Urinary bladder (tissue), 4 donors: Measurements from ENCODE around the gene IZUMO4. TPM values are rescaled to one million over a fixed set of nuclear protein-coding genes. Genes with fewer than 3 reads are reported as not detected.

ENCODE experiments used
- DNase-seq: peaks from one replicate; pipeline ENCODE4 v3.0.0-alpha.2; 2015; ENCODE audit errors: extremely low spot score
- H3K27ac ChIP-seq: one replicate; pipeline ENCODE4 v1.5.1; 2013; ENCODE audit warnings: low read depth, mild to moderate bottlenecking, moderate library complexity
- H3K36me3 ChIP-seq: one replicate; pipeline ENCODE4 v1.6.1; 2013; ENCODE audit warnings: mild to moderate bottlenecking, moderate library complexity; ENCODE audit not compliant: insufficient read depth
- H3K4me1 ChIP-seq: one replicate; pipeline ENCODE4 v1.6.1; 2013; ENCODE audit warnings: mild to moderate bottlenecking, moderate library complexity; ENCODE audit not compliant: insufficient read depth
- H3K4me3 ChIP-seq: one replicate; pipeline ENCODE4 v1.5.1; 2013; ENCODE audit warnings: low read depth, low read length
- WGBS: extraction: QIAGEN DNeasy Blood & Tissue Kit; methylation state at CpG from one replicate; pipeline ENCODE4 v1.1.7; 2013; 5-methylcytosine and 5-hydroxymethylcytosine counted together
- polyA plus RNA-seq: library from polyadenylated mRNA; stranded (reverse); fragments of 200-250 nt; gene quantifications from one replicate; pipeline ENCODE4 v1.2.3, GENCODE V29; 2013
- total RNA-seq: library from RNA; depleted of rRNA; stranded (reverse); fragments of >200 nt; gene quantifications from one replicate; pipeline ENCODE4 v1.2.3, GENCODE V29; 2014
- donor health status: healthy with polysubstance abuse.
- donor health status: healthy.

IZUMO4 gene
- total and polyA plus RNA-seq, 2 donors: 1.5 to 9.2 TPM

DNA sequence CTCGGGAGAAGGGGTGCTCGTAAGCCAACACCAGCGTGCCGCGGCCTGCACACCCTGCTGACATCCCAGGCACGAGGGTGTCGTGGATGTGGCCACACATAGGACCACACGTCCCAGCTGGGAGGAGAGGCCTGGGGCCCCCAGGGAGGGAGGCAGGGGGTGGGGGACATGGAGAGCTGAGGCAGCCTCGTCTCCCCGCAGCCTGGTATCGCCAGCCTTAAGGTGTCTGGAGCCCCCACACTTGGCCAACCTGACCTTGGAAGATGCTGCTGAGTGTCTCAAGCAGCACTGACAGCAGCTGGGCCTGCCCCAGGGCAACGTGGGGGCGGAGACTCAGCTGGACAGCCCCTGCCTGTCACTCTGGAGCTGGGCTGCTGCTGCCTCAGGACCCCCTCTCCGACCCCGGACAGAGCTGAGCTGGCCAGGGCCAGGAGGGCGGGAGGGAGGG lies 2.4 kb downstream of the IZUMO4 start:
- H3K27ac ChIP-seq: no peak overlapping the region
- no peaks in the 10 kb centered on the region for H3K4me1 ChIP-seq
- DNase-seq: no peak
- no peaks in the 10 kb centered on the region for H3K36me3 ChIP-seq
- WGBS: 69% methylated on average over 16 of the region's 16 CpGs
- H3K4me3 ChIP-seq: no peak overlapping the region

DNA sequence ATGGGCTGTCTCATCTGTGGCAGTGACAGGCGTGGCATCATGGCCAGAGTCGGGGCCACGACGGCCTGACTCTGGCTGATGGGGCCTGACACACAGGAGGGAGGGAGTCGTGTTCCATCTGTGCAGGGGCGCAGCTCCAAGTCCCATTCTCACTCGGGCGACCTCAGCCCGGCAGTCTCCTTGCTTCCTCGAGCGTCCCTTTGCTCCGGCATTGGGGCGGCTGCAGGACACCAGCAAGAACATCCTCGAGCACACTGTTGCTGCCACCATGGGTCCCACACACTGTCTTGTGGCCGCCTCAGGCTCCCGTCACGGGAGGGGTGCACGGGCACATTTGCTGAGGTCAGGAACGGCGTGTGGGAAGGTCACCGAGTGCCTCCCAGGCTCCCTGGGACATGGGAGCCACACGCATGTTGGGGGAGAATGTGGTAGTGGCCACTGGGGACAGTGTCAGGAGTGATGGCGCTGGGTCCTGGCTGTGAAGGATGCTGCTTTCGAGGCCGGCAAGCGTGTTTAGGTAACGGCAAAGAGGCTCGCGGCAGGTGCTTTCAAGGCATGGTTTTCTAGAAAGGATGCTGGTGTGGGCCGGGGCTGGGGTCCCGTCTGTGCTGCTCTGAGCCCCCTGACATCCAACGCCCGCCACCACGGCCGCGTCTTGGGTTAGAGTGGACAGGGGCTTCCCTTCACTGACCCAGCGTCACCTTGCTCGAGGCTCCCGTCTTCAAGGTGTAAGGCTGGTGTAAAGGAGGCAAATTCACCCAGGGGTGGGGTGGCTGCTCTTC lies 3.4 kb downstream of the IZUMO4 start:
- 86% methylated on average over 39 of the region's 39 CpGs for WGBS
- Histone ChIP-seq H3K4me3 (no peak overlapping the region), H3K4me1 (no peaks in the 10 kb centered on the region), H3K36me3 (no peaks in the 10 kb centered on the region), H3K27ac (no peak overlapping the region)
- DNase-seq: no peak

DNA sequence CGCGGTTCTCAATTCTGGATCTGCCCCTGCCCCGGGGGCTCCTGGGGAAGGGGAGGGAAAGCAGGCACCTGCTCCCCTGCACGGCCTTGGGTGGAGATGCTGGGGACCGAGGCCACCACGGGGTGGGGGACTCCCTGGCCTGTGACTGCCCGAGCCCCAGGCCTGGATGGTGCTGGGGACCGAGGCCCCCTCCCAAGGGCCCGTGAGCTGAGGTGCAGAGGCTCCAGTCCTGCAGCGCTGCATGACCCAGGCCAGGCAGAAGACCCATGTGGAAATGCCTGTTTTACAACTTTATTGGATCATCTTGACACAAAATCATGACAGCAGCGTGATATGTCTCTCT lies 4.0 kb downstream of the IZUMO4 start:
- 93% methylated on average over 11 of the region's 11 CpGs for WGBS

DNA sequence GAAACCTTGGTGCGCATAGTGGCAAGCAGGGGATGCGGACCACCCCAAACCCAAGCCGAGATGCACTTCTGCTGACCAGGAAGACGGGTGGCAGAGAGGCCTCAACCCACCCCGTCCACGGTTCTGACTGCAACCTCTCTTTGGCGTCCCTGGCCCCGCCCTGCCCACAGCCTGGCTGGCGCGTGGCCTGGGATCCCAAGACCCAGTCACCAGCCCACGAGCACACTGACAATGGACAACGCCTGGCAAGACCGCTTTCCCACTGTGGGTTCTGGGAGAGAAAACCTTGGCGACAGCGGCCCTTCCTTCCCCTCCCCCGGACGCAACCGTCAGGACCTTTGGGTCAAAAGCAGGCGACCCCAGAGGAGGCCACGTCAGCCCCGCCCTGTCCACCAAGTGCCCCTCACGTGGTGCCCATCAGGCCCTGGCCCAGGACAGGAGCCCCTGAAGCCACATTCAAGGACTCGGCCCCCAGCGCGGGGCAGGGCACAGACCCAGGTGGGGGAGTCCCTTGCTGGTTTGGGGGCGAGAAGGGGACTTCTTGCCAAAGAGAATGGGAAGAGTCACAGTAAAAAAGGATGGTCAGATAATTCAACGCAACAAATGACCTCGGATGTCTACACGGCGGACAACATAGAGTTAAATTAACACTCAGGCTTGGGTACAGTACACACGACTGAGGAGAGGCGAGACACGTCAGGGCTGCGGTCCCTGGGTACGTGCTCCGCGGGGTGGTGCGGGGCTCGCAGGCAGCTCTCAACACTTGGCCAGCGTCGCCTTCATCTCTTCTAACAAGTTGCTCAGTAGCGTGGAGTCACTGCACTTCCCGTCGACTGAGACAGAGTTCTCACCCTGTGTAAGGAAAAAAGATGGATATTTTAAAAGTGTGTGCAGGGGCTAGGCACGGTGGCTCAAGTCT lies 5.0 kb downstream of the IZUMO4 start:
- WGBS: 90% methylated on average over 45 of the region's 45 CpGs
- H3K4me3 ChIP-seq: no peak overlapping the region
- H3K36me3 ChIP-seq: peaks cover 3% of the 10 kb centered on the region
- no peaks in the 10 kb centered on the region for H3K4me1 ChIP-seq
- no peak for DNase-seq
- no peak overlapping the region for H3K27ac ChIP-seq

More for the DNA sequence above, 4.0 kb downstream of the IZUMO4 start:
- Histone ChIP-seq H3K4me1 (no peaks in the 10 kb centered on the region), H3K36me3 (peaks cover 1% of the 10 kb centered on the region), H3K27ac (no peak overlapping the region), H3K4me3 (no peak overlapping the region)
- no peak for DNase-seq

DNA sequence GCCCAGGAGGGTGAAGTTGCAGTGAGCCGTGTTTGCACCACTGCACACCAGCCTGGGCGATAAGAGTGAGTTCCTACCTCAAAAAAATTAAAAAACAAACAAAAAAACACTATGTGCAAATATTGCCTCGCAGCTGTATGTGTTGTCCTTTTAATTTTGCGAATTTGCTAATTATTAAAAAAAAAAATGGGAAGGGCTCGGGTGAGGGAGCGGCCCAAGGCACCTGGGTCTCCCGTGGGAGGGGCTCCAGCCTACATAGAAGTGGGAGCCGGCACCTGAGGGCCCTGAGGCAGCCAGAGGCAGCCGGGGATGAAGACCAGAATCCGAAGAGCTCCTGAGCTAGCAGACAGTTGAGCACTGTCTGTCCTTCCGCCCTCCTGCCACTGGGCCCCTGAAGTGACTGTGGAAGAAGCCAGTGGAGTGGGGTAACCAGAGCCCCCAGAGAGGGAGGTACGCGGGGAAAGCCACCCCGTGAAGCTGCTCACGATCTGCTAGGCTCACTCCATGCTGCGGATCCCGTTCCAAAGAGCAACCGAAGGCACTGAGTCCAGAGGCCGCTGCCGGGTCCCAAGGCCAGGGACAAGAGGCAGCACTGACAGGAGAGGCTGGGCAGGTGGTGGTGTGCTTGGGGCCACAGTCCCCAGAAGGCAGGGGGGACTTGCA lies 6.5 kb downstream of the IZUMO4 start:
- Histone ChIP-seq H3K4me3 (no peak overlapping the region), H3K27ac (no peak overlapping the region), H3K4me1 (no peaks in the 10 kb centered on the region), H3K36me3 (peaks cover 3% of the 10 kb centered on the region)
- DNase-seq: no peak
- WGBS: 90% methylated on average over 20 of the region's 20 CpGs

DNA sequence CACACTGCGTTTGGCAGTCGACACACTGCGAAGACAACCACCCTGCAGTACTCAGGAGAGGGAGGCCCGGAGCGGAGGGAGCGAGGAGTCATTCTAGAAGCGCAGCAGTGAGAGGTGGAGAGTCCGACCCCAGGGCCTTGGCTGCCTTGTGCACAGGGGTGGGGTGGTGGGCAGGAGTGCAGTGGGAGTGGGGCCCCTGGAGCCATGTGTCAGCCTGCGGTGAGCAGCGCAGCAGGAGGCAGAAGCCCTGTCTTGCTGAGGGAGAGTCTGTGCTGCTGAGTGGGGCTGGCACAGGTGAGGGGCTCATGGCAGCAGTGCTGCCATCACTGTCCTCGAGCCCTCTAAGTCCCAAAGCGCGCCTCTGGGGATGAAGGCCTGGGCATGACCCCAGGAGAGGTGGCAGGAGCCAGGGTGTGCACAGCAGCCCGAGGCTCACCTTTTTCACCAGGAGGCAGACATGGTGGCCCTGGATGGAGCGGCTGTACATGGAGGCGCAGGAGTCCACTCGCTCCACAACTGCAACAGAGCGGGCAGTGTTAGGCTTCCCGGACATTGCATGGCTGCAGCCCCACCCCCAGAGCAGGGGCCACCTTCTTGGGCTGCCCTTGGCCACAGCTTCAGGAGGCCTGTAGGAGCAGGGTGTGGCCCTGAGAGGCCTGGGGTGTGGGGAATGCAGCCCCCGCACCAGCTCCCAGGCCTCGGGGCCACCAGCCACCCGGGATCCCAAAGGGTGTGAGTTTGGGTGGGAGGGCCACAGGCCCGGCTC lies 11.7 kb downstream of the IZUMO4 start:
- WGBS: 92% methylated on average over 23 of the region's 23 CpGs
- Histone ChIP-seq H3K36me3 (peaks cover 18% of the 10 kb centered on the region), H3K4me3 (no peak overlapping the region), H3K4me1 (no peaks in the 10 kb centered on the region), H3K27ac (no peak overlapping the region)
- DNase-seq: no peak

DNA sequence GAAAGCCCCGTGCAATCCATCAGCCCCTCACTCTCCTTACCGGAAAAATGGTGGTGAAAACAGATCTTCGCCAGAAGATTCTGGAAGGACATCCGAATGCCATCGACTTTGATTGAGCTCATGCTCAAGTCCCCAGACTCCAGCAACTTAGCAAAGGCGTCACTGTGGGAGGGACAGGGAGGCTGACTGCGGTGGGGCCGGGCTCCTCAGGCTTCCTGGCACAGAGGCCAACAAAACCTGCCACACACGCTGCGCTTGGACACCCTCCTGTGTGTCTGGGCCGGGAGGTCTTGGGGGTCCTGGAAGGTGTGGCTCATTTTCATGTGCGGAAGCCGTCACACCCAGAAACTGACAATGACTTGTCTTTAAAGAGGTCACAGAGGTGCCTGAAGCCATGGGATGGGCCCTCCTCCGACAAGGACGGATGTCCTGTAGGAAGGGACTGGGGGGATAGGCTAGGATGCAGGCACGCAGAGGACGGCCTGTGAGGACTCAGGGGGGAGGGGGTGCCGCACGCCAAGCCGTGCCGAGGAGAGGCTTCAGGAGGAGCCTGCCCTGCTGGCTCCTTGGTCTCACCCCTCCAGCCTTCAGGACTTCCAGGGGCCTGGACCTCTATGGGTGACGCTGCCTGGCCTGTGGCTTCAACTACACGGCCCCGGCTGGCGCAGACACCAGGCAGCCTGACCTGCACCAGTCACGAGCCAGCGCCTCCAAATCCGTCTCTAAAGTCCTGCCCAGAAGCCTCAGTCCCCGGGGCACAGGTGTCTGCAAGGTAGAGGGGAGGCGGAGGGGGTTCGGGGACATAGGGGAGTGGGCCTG lies 12.5 kb downstream of the IZUMO4 start:
- Histone ChIP-seq H3K27ac (no peak overlapping the region), H3K36me3 (peaks cover 18% of the 10 kb centered on the region), H3K4me3 (no peak overlapping the region), H3K4me1 (no peaks in the 10 kb centered on the region)
- WGBS: 88% methylated on average over 31 of the region's 31 CpGs
- no peak for DNase-seq

DNA sequence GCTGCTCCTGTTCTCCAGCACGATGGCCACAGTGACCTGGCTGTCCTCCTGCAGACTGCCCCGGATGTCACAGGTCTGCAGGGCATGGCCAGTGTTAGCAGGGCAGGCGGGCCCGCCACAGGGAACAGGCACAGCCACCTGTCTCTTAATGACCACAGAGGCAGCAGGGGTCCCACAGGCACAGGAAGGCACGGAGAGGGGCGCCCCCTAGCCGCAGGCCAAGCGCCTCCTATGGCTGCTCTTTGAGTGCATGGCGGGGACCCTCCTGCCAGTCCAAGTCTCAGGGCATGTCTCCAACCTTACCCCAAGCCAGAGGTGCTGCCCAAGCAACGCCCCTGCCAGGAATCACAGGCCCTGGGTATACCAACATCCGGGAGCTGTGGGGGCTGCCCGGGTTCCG lies 14.1 kb downstream of the IZUMO4 start:
- WGBS: 86% methylated on average over 13 of the region's 13 CpGs
- DNase-seq: no peak
- Histone ChIP-seq H3K4me3 (no peak overlapping the region), H3K4me1 (no peaks in the 10 kb centered on the region), H3K36me3 (peaks cover 23% of the 10 kb centered on the region), H3K27ac (no peak overlapping the region)

DNA sequence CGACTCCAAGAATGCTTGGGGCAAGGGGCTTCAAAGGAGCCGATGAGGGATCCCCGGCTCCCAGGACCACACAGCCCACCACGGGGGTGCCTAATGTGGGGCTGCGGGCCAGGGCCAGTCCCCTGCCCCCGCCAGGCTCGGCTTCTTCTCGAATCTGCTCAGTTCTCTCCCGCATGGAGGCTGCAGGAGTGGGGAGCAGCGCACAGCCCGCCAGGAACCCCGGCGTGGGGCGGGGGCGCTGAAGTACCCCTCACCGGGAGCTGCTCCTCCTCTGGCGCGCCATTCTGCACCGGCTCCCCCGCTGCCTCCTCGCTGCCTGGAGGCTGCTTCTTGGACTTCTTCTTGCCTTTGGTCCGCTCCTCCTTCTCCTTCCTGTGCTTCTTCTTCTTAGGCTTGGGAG lies 14.7 kb downstream of the IZUMO4 start:
- no peak overlapping the region for H3K4me3 ChIP-seq
- 96% methylated on average over 22 of the region's 22 CpGs for WGBS
- peaks cover 27% of the 10 kb centered on the region for H3K36me3 ChIP-seq
- no peak for DNase-seq
- H3K27ac ChIP-seq: no peak overlapping the region
- no peaks in the 10 kb centered on the region for H3K4me1 ChIP-seq

DNA sequence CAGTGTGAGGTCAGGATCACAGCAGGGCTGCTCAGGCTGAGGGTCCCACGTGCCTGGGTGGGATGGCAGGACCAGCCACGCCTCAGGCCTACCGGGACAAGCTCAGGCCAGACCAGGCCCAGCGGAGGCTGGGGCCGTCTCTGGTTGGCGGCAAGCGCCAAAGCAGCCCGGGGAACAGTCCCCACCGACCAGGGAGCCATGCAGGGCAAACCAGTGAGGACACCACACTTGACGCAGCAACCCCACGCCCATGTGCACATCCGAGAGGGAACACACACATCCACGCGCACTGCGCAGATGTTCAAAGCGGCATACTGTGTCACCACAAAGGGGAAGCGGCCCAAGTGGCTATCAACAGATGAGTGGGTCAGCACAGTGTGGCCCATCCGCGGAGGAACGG lies 15.2 kb downstream of the IZUMO4 start:
- Histone ChIP-seq H3K4me1 (no peaks in the 10 kb centered on the region), H3K36me3 (peaks cover 28% of the 10 kb centered on the region), H3K4me3 (no peak overlapping the region), H3K27ac (no peak overlapping the region)
- no peak for DNase-seq
- WGBS: 93% methylated on average over 20 of the region's 20 CpGs

DNA sequence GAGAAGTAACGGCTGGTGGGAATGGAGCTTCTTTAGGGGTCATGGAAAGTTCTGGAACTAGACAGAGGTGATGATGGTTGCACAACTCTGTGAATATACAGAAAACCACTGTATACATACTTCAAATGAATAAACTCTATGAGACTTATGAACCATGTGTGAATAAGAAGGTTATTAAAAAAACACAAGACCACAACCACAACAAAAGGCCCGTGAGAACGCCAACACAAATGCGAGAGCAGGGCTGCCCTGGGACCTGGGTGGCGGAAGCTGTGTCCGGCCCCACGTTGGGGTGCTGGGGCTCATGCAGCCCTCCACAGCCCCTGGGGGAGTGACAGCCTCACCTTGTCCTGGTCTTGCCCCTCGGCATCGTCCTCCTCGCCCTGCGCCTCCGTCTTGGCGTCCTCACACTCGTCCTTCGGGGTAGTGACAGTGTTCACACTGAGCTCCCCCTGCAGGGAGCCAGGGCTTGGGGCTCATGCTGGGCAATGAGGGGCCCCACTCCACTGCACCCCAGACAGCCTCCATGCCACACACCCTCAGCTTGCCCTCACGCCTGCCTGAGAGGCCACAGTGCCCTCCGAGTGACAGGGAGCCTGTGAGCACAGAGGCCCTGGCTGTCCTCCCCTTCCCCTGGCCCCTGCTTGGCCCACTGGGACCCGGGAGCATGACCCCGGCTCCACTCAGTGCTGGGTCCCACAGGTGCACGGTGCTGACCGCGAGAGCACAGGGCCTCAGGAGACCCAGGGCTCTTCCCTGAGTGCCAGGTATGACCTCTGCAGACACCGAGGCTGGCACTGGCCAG lies 16.0 kb downstream of the IZUMO4 start:
- DNase-seq: no peak
- 85% methylated on average over 23 of the region's 23 CpGs for WGBS
- Histone ChIP-seq H3K27ac (no peak overlapping the region), H3K36me3 (peaks cover 28% of the 10 kb centered on the region), H3K4me1 (no peaks in the 10 kb centered on the region), H3K4me3 (no peak overlapping the region)
